Stimulated activated CD8-positive, alpha-beta memory T cell treated with anti-CD3 and anti-CD28 coated beads, Interleukin-7, amount 100 ng/mL, for 1 hour (primary cell): Measurements from ENCODE around the gene TARBP2.

Source experiments
- DNase-seq, 2 donors: peaks; one replicate each; pipeline ENCODE4 v3.0.0-alpha.2; 2020; ENCODE audit warnings: low read depth in 2 of 2

The TARBP2 gene, protein sequence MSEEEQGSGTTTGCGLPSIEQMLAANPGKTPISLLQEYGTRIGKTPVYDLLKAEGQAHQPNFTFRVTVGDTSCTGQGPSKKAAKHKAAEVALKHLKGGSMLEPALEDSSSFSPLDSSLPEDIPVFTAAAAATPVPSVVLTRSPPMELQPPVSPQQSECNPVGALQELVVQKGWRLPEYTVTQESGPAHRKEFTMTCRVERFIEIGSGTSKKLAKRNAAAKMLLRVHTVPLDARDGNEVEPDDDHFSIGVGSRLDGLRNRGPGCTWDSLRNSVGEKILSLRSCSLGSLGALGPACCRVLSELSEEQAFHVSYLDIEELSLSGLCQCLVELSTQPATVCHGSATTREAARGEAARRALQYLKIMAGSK

DNA sequence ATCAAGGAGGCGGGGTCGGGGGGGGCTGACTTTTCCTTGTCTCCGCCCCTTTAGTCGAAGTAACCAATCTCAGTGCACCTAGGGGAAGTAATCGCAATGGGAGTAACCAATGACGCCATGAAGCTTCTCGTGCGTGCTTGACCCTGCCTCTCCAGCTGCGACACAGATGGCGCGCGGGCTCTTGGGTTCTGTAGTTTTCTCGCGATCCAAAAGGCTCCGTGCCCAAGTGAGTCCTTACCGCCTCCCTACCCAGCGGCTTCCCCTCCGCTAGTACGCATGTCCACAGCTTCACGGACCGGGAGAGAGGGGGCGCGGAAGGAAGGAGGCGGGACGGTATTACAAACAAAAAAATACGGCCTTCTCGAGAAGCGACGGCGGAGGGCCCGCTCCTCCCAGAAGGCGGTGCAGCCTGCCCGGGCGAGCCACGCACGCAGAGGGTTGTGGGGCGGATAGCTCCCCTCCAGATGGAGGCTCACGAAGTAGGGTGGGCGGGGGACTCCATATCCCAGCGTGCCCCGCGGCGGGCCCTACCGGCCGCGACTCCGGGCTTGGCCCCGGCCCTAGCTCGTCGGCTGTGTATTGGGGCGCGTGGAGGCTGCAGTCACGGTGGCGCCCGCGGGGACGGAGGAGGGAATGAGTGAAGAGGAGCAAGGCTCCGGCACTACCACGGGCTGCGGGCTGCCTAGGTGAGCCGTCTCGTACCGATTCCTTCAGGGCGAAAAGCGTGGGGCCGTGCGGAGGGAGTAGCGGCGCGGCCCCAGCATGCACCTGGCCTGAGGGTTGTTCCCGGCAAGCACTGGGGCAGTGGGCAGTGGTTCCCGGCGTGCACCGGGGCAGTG is at the start of gene TARBP2:
Gene TARBP2 (plus strand): TSS at position 508 of the 839 bp plus-strand sequence. CDS start 126 bp downstream, at position 634.
- peak; percentile 96 for DNase-seq

DNA sequence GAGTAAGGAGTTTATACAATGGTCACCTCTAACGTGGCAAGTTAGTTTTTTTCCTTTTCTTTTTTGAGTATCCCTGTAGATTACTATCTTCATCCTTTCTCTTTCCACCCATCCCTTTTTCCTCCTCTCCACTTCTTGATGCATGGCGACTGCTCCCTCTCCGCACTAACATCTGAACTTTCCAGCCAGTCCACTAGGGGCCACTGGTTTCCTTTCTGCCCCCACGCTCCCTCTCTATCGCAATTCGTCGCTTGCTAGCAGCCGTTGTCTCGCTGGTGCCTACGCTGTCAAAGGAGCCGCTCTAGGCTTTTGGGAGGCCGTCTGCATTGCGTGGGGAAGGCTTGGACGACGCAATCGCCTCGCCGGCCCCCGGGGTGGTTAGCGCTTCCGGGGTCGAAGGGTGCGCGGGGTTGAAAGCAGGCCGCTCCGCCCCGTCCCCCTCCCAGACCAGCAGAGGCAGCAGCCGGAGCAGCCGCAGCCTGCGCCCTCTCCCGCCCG is 49.4 kb upstream of the TARBP2 start, which contains the start of gene PCBP2:
Gene PCBP2 (plus strand): TSS at position 442 of the 498 bp plus-strand sequence. CDS start 2,699 bp downstream, outside the sequence.
- DNase-seq, result peak; percentile 91 to 95

DNA sequence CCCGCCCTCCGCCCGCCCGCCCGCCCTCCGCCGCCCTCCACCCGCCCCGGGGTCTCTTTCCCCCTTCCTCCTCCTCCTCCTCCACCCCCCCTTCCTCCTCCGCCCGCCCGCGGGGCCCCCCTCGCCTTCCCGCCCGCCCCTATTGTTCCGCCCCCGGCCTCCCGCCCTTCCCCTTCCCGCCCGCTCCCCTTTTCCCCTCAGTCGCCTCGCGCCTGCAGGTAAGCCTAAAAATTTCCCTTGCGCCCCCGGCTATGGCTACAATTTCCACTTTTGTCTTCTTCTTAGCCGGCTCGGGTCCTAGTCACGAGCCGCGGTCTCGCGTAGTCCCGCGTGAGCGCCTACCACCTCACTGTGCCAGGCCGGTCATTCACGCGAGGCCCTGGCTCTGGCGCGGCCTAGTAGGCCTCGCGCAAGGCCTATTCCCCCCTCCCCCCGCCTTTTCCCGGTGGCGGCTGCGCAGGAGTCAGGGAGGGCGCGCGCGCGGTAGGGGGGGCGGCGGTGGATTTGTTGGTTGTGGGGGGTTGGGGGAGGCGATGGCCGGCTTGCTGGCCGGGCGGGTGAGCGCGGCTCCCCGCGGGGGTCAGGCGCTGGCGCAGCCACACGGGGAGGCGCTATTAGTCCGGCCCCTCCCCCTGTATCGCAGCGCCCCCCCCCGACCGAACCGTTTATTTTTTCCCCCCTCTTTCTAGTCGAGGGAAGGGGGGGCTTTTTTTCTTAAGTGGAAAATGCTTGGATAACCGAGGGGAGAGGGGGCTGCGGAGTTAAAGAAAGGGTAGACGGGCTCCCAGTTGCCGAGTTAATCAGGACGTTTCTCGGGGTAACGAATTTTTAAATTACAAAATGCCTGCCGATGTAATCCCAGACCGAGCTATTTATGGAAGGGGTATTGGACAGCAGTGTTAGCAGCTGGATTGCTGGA is 48.7 kb upstream of the TARBP2 start:
- peak; percentile 61 to 67 for DNase-seq

DNA sequence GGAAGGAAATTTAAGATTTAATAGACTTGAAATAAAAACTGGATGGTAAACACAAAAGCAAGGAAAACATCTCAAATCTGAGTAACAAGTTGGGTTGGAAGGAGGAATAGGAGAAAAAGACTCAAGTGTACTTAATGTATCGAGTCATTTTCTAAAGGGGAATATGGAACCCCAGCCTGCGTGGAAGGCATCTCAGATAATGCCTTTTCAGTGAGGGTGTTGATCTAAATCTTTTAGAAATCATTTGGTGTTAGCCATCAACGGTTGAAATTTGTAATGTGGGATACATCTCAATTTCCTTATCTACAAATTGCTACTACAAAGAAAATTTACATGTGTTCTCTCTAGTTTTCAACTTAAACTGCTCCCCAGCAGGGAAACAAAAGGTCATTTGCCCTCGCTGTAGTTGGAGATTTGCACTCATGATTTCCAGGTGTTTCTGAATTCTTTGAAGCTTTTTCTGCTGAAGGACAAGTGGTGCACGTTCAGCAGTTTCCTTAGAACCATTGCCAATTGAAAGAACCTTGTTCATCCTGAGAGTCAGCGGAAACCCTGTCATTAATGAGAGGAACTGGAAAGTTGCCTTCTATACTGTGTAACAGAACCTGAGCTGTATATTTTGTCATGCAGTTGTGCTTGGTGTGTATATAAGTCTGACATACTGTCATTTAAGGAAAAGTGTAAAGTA is 47.0 kb upstream of the TARBP2 start:
- DNase-seq, result no peak

DNA sequence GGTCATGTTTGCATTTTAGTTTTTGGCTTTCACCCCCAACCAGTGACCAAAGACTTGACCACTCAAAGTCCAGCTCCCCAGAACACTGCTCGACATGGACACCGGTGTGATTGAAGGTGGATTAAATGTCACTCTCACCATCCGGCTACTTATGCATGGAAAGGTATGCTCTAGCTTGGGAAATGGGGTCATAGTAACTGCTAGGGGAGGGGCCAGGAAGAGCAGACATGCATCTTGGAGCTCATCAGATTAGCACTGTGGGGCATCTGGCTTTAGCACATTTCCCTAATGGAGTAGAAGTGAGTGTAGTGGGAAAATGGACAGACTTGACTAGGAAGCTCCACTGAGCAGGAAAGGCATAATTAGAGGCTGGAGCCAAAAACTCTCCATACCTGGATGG is 46.4 kb upstream of the TARBP2 start:
- no peak for DNase-seq

DNA sequence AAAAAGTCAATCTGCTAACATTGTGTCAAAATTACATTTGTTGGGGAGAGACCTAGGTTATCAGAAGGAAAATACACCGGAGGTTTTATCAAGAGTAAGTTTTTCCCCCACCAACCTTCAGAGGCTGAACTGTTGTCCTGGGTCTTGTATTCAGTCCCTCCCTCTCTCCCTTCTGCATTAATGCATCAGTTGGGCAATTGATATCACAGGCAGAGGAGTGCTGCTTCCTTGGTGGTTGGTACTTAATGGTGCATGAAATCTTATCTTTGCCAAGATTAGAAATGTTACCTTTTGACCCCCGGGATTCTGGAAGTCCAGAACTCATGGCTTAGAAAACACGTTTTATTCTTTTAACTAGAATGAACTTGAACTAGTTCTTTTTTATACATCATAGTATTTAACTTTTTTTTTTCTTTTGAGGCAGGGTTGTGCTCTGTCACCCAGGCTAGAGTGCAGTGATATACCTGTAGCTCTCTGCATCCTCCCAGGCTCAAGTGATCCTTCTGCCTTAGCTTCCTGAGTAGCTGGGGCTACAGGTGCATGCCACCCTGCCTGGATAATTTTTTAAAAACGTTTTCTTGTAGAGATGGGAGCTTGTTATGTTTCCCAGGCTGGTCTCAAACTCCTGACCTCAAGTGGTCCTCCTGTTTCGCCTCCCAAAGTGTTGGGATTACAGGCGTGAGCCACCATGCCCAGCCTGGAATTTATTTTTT is 44.3 kb upstream of the TARBP2 start:
- DNase-seq, result no peak

DNA sequence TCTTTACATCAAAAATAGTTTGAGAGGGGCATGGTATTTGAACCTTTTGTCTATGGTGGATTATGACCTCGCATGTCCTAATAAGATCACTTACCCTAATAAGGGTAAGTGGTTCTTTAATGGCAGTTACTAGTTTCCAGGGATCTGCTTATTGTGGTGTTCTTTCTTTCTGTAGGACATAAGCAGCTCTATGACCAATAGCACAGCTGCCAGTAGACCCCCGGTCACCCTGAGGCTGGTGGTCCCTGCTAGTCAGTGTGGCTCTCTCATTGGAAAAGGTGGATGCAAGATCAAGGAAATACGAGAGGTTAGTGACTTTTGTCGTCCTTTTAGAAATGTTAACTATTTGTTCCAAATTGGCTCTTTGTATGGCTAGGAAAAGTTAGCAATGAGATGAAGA is 42.0 kb upstream of the TARBP2 start:
- no peak for DNase-seq

DNA sequence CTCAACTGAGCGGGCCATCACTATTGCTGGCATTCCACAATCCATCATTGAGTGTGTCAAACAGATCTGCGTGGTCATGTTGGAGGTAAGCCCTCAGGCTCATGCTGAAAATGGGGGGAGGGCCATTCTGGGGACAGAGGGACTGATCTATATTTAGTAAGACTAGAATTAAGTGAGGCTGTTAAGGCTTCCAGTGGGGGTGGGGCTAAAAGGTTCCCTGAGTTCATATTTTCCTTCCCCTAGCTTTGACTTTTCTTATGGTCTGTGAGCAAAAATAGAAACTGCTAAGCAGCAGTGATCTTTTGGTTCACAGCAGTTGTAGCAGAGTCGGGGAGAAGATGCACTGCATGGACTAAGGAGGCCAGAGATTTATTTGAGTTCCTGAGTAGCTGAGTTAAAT is 40.0 kb upstream of the TARBP2 start:
- no peak for DNase-seq

DNA sequence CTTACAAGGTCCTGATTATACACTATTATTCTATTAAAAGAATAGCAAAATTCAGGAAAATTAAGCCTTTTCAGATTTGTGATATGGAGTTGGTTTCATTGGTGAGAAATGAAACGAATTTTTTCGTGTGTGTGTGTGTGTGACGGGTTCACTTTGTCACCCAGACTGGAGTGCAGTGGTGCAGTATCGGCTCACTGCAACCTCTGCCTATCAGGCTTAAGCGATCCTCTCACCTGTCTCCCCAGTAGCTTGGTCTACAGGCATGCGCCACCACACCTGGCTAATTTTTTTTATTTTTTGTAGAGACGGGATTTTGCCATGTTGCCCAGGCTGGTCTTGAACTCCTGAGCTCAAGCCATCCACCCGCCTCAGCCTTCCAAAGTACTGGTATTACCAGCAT is 39.5 kb upstream of the TARBP2 start:
- DNase-seq, result no peak

DNA sequence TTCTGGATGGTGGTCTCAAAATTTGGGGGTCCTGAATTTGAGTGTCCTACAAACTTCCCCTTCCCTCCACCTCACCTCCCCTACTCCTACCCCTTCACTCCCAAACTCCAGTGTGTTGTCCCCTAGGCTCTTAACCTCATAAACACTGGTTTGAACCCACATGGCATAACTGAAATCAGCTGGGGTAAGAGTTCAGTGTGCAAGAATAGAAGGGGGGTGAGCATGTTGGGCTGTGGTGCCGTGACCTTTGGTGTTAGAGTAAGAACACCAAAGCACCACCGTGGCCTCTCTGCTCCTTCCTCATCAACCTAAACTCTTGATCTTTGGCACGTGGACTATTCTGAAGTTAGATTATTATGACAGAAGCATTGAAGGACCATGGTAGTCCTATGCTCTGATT is 38.1 kb upstream of the TARBP2 start:
- DNase-seq, result no peak

DNA sequence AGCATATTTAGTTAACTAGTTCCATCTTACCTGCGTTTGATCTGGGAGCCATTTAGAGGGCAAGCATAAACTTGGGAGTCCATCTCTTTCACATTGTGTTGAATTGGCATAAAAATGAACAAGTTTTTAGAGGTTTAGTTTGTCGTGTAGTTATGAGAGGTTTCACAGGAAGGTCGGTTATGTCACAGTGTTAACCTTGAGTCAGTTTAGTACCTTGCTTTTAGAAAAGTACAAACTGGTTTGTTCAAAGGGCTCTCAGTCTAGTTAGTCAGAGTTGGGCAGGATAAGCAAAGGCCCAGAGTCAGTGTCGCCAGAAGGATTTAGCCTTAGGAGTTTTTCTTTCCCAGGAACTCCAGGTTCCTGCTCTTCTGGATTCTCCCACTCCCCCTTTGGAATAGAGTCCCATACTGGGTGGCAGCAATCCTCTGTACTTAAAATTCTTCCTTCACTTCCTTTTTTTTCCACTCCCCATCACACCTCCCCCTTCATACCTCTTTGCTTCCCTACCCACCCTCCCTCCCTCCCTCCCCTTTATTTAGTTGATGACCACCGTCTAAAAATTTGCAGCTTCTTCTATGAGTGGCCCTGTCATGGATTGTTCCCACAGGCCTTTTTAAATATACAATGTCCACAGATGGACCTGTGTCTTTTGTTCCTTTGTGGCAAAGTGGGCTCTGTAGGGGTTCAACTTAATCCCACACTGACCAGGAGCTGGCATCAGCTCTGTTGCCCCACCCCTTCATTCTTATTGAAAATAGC is 37.1 kb upstream of the TARBP2 start:
- no peak for DNase-seq

DNA sequence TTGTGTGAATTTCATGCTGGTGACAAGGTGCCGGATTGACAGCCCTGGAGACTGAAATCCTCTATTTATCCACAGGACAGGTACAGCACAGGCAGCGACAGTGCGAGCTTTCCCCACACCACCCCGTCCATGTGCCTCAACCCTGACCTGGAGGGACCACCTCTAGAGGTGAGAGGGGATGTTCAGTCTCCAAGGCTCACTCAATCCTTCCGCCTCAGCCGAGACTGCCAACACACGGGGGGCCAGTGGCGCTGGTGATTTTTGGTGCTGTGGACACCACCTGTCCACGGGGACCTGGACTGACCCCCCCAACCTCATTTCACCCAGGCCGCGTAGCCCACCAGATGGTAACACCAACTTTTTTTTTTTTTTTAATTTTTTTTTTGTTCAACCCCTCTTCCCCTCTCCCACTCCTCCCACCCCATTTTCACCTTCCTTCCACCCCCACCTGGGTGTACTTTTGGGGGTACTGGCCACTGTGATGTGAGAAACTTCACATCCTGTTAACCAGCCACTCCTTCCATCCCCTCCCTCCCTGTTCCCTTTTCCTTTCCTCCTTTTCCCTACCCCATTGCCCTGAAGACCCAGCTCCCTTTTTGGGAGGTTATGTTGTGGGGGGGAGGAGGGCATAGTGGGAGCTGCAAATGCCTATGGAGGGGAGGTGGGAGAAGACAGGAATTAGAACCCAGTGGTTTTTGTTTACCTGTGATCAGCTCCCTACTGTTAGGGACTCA is 36.2 kb upstream of the TARBP2 start:
- DNase-seq, result no peak

DNA sequence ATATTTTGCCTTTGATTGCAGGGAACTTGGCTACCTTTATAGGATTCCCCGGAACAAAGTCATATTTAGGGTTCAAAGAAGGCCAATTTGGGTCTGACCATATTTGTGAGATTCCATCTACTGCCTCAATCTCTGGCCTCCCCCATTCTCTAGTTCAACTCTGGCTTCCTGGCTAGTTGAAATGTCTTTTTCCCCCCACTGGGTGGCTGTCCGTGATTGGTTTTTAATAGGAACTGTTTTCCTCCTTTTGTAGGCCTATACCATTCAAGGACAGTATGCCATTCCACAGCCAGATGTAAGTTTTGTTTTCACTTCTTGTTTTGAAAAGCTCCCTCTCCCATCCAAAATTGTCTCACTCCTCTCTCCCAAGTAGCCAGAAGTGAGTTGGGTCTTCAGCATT is 35.4 kb upstream of the TARBP2 start:
- no peak for DNase-seq

DNA sequence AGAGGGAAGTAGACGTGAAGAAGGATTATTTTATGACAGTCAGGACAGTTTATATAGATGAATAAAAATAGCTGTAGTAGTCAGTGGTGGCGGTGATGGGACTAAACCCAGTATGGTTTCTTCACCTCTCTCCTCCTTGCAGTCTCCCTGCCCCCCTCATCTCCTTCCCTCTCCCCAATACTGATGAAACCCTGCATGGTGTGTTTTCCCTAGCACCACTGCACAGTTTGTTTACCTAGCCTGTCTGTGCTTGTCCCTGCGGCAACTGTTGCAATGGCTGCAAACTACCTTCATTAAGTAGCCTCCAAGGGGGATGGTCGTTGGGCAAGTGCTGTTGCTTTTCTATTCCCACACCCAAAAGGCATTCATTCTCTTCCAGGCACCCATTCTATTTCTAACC is 34.4 kb upstream of the TARBP2 start:
- DNase-seq, result no peak

DNA sequence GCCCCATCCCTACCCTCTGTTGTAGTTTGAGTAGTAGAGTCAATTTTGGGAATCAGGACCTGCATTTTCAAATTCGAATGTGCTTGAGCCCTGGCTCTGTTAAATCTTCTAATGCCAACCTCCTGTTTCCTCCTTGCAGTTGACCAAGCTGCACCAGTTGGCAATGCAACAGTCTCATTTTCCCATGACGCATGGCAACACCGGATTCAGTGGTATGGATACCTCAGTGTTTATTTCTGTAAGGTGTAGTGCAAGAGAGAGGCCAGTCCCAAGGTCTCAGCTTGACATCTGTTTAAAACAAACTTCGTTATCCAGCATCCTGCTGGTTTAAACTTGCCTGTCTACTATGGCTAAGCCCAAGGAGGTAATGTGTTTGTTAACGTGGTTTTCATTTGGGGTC is 34.0 kb upstream of the TARBP2 start:
- DNase-seq, result no peak

DNA sequence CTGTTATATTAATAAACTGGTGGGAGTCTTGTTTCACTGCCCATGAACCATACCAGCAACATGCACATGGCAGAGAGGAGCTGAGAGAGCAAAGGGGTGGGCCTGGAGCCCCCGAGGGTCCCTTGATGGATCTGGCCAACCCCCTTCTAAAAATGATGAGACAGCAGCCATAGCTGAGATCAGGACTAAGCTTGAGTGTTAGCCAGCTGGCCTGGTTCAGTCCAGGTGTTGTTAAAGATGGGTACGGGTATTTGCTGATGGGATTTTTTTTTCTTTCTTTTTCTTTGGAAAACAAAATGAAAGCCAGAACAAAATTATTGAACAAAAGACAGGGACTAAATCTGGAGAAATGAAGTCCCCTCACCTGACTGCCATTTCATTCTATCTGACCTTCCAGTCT is 33.2 kb upstream of the TARBP2 start:
- no peak for DNase-seq

DNA sequence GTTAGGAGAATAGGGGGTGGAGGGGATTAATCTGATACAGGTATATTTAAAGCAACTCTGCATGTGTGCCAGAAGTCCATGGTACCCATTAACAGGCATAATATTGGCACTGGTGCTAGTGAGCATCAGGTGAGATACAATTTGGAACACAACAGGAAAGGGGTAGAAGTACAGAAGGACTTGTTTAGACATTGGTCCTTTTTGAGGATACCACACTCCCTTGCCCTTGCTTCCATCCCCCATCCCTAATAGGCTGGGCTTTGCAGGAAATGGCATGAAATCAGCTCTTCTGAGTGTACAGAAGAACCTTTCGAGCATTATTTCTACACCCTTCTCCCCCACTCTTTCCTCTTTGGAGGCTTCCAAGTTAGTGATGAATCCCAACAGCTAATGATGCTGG is 32.8 kb upstream of the TARBP2 start:
- DNase-seq, result no peak

DNA sequence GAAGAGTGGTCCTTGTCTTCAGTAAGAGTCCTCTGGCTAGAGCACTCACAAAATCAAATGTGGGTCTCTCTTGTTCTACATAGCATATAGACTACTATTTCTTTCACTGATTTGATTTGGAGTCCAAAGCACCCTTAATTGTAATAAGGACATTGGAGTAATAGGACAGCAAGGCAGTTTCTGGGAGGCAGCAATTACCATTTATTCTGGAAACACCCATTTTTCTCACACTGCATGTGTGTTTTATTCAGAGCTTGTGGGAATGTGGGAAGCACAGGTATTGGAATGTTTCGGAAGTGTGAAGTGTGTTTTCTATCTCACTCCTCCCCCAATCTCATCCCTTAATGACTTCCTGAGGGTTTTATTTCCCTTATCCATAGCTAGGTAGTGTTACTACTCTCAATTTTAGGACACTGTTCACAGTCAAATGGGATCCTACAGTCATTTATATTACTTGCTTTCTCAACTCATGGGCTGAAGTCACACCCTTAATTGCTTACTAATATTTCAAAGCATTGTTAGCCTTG is 29.0 kb upstream of the TARBP2 start:
- no peak for DNase-seq

DNA sequence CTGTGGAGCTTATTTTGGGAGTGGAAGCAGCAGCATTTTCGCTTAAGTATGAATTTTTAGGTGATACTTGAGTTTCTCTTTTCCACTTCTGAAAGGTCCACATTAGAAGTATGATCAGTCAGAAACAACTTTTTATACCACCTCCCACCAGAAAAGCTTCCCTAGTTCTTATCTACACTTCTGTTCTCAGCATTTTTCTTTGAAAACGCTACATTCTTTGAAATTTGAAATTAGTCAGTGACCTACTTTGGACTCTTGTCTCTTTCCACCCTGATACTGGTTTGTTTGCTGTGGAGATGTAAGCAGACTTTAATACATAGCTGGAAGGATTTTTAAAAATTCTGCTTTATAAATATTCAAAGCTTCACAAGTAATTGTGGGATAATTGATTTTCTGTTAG is 27.0 kb upstream of the TARBP2 start:
- no peak for DNase-seq
